HL-60/S4 treated with retinoic acid at 250 ng/mL for 4 days and 3 days (cell line): ENCODE measurements around the gene SMCO2.

Experiments
- in situ Hi-C: fragments of 300-500 bp; cut with MboI; formaldehyde crosslinking; loops from 2 replicates; pipeline ENCODE4 v1.7.0; 2022; ENCODE audit warnings: low sequenced_read_pairs

Gene SMCO2

GRCh38 chr12:27451036-27451825 is 4.7 kb downstream of the SMCO2 start:
- in situ Hi-C loops: no loop called here

DNA sequence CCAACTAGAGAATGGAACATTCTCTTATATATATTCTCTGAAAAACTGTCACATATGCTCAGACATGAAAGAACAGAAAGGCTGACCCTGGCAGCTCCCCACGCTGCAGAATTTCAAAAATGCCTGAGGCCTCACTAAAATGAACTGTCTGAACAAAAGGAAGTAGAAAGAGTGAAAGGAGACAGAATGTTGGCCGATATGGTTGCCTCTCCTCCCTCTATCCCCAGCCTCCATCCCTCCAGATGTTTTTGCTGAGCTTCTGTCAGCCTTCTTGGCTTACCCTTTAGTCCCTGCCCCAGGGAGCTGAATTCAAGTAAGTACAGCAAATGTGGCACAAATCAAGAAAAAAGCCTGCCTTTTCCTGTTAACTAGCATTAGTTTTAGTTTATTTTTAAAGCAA is 6.9 kb downstream of the SMCO2 start:
- in situ Hi-C loops: no loop called here

- in situ Hi-C loops: no loop called here
Measured at GRCh38 chr12:27455589-27455988, 9.1 kb downstream of the SMCO2 start.

DNA sequence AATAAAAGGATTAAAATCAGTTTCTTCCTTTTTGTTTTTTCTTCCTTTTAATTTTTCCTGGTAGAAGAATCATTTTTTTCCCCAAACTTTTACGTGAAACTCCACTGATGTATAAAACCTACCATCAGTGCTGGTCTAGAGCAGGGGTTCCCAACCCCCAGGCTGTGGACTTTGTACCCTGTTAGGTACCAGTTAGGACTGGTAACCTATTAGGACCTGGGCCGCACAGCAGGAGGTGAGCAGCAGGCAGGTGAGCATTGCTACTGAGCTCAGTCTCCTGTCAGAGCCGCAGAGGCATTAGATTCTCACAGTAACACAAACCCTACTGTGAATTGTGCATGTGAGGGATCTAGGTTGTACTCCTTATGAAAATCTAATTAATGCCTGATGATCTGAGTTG is 10.1 kb downstream of the SMCO2 start:
- in situ Hi-C loops: no loop called here

- in situ Hi-C loops: no loop called here
Measured at GRCh38 chr12:27460471-27460978, 14.0 kb downstream of the SMCO2 start.

- in situ Hi-C loops: no loop called here
Measured at GRCh38 chr12:27462151-27462694, 15.7 kb downstream of the SMCO2 start.

GRCh38 chr12:27462851-27463250 is 16.3 kb downstream of the SMCO2 start:
- in situ Hi-C loops: no loop called here

GRCh38 chr12:27463511-27464219 is 17.1 kb downstream of the SMCO2 start:
- in situ Hi-C loops: no loop called here

- in situ Hi-C loops: no loop called here
Measured at GRCh38 chr12:27464220-27464554, 17.7 kb downstream of the SMCO2 start.

DNA sequence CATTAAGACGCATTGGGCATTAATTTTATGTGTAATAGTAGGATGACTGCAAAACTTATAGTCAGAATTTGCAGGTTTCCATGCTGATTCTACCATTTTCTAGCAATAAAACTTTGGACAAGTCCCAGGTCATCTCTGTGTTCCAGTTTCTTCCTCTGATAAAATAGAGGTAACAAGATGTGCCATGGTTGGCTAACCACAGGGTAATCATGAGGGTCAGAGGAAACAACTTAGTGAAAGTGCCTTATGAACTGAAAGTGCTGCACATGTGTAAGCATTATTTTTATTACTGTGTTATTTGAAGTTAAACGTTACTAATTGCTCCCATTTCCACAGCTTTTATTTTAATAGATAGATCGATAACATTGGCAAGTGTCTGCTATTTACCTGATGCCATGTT is 21.1 kb downstream of the SMCO2 start:
- in situ Hi-C loops: no loop called here

DNA sequence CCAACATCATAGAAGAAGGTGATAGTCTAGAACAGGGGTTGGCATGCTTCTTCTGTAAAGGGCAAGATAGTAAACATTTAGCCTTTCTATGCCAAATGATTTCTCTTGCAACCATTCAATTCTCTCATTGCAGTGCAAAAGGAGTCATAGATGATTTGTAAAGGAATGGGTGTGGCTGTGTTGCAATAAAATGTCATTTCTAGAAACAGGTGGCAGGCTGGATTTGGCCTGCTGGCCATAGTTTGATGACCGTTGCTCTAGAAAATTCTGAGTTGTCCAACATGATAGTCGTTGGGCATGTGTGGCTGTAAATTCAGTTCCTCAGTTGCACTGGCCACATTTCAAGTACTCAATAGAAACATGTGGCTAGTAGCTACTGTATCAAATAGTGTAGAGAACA is 21.7 kb downstream of the SMCO2 start:
- in situ Hi-C loops: no loop called here

GRCh38 chr12:27469176-27469736 is 22.7 kb downstream of the SMCO2 start:
- in situ Hi-C loops: no loop called here

- in situ Hi-C loops: no loop called here
Measured at GRCh38 chr12:27472604-27473003, 26.1 kb downstream of the SMCO2 start.

GRCh38 chr12:27474344-27474743 is 27.8 kb downstream of the SMCO2 start:
- in situ Hi-C loops: no loop called here

DNA sequence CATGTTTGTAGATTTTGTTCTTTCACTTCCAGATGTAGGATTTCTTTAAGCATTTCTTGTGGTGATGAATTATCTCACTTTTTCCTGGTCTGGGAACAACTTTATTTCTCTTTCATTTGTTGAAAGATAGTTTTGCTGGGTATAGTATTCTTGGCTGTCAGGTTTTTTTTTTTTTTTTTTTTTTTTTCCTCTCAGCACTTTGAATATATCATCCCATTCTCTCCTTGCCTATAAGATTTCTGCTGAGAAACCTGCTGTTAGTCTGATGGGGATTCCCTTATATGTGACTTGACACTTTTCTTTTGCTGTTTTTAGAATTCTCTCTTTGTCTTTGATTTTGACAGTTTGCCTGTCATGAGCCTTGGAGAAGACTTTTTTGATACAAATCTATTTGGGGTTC is 30.5 kb downstream of the SMCO2 start:
- in situ Hi-C loops: no loop called here

DNA sequence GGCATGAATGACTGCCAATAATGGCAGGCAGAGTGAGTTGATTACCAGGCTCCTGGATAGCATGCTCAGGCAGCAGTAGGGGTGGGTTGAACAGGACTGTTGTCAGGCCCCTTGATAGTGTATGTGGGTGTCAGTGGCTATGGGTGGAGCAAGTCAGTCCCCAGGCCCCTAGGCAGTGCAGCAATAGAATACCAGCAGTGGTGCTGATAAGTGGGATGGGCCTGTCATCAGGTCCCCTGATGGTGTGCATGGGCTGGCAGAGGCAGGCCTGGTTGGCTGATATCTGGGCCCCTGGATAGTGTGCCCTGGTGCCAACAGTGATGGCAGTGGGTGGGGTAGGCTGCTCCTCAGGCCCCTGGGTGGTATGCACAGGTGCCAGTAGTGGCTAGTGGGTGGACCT is 32.4 kb downstream of the SMCO2 start:
- in situ Hi-C loops: no loop called here

GRCh38 chr12:27480016-27480415 is 33.5 kb downstream of the SMCO2 start:
- in situ Hi-C loops: no loop called here

- in situ Hi-C loops: no loop called here
Measured at GRCh38 chr12:27486961-27487360, 40.4 kb downstream of the SMCO2 start.

- in situ Hi-C loops: no loop called here
Measured at GRCh38 chr12:27488479-27488878, 41.9 kb downstream of the SMCO2 start.

DNA sequence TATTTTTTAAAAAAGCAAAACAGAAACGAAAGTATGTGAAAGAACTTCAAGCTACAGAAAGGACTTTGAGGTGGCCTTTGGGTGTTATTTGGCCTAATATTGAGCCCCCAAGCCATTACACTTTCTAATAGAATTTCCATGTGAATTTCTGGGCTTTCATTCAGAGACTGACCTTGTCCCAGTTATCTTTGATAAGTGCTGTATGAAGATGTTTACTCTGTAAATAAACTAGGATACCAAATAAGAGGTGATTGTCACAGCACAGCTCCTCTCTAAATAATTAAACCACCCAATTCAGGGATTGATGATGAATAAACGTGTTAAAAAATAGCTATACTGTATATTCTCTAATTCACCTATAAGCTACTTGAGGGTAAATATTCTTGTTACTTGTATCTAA is 44.7 kb downstream of the SMCO2 start:
- in situ Hi-C loops: no loop called here

- in situ Hi-C loops: no loop called here
Measured at GRCh38 chr12:27493260-27493940, 46.9 kb downstream of the SMCO2 start.
